22Rv1 (cell line): ENCODE data around the gene CHL1.

ENCODE experiments used
- H3K27ac ChIP-seq: fragments of 450-650 bp; 2 replicates; pipeline ENCODE4 v1.5.1; 2017
- CTCF ChIP-seq: fragments of 450-650 bp; IDR thresholded peaks from 2 replicates; pipeline ENCODE4 v1.5.1; 2017; ENCODE audit warnings: mild to moderate bottlenecking
- ZFX ChIP-seq: fragments of 450-650 bp; IDR thresholded peaks from 2 replicates; pipeline ENCODE4 v1.6.1; 2017; ENCODE audit warnings: antibody characterized with exemption, borderline replicate concordance

The CHL1 gene

GRCh38 chr3:200758-201325 lies 4.3 kb downstream of the CHL1 start:
- TF ChIP-seq ZFX: no peak
- no peak for TF ChIP-seq CTCF
- no peak overlapping the region for H3K27ac ChIP-seq

GRCh38 chr3:204102-204501 lies 7.5 kb downstream of the CHL1 start:
- H3K27ac ChIP-seq: no peak overlapping the region
- TF ChIP-seq CTCF (no peak), ZFX (no peak)

GRCh38 chr3:207973-208372 lies 11.4 kb downstream of the CHL1 start:
- H3K27ac ChIP-seq: peak overlapping the region; percentile 67
- TF ChIP-seq CTCF: peak; percentile 51
- no peak for TF ChIP-seq ZFX

GRCh38 chr3:210669-211068 lies 14.1 kb downstream of the CHL1 start:
- TF ChIP-seq ZFX: no peak
- TF ChIP-seq CTCF: no peak

GRCh38 chr3:212432-212831 lies 15.9 kb downstream of the CHL1 start:
- no peak for TF ChIP-seq CTCF
- TF ChIP-seq ZFX: no peak
- no peak overlapping the region for H3K27ac ChIP-seq

More at GRCh38 chr3:210669-211068, 14.1 kb downstream of the CHL1 start:
- no peak overlapping the region for H3K27ac ChIP-seq

- TF ChIP-seq ZFX (no peak), CTCF (no peak)
- no peak overlapping the region for H3K27ac ChIP-seq
Observed at GRCh38 chr3:217099-217813, 20.7 kb downstream of the CHL1 start.

- TF ChIP-seq ZFX: no peak
- TF ChIP-seq CTCF: no peak
- no peak overlapping the region for H3K27ac ChIP-seq
Observed at GRCh38 chr3:217948-218347, 21.4 kb downstream of the CHL1 start.
